NCI-H1105 treated with DMSO at 0.1 percent for 48 hours (cell line): ENCODE data around the gene MRPL20.
"Not testable (repeated sequence)": the region's sequence is repeated elsewhere in the genome, so short reads cannot be mapped to it uniquely, and the experiment has no call there.

Source experiments
- DNase-seq: peaks from one replicate; lab custom pipeline; 2025; lab: John Stamatoyannopoulos, UW

The MRPL20 gene

DNA sequence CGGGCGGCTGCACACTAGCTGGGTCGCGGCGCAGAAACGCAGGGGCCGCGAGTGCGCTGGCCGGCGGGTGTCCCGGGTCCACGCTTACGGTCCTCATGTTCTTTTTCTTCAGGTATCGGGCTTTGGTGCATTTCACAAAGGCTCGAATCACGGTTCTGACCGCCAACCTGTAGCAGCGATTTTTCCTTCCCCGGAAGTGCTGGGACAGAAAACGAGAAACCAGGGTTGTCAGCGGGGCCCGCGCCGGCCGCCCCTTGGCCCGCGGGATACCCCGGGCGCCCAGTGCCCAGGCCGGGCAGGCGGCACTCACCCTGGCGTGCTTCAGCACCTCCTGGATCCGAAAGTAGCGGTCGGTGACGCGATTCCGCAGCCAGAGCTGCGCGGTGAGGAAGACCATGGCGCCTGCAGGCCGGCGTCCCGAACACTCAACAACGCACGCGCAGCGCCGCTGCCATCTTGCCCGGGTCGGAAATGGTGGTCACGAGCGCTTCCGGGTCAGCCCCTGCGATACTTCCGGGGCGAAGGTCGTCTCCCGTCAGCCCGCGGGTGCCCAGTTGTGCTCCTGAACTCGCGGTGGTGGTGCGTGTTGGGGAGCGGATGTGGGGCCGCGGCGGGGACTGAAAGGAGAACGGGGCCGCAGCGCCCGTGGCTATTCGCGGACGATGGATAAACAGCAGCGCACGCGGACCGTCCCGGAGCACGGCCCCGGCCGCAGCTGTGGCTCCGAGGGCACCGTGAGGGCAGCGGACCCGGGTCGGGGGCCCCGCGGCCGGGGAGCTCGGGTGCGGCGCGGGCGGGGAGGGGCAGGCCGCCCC, at the start of gene MRPL20:
TSS of gene MRPL20 (minus strand) at position 473 of the 815 bp plus-strand sequence. CDS start at position 397, 76 bp downstream.
- DNase-seq, result peak; percentile 88

DNA sequence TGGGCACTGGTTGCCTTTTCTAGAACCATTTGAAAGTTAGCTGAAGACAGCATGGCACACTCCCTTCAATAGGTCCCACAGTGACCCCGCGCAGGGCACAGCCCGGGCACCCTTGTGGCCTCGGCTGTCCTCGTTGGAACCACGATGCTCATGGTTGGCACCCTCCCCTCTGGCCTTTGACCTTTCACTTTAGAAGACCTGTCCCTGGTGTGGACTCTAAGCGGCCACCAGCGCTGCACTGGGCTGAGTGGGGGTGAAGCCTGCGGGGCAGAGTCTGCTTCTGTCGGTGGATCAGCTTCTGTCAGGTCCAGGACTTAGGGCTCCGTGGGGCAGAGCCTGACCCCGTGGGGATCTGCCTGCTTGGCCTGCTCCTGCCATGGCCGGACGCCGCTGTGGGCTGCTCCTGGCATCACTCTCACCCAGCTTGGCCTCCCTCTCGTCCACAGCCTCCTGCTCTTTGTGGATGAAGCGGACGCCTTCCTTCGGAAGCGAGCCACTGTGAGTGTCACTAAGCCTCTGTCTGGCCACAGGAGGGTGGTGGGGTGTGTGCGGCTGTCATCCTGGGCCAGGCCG, 49.7 kb upstream of the MRPL20 start:
- not testable (repeated sequence) for DNase-seq

DNA sequence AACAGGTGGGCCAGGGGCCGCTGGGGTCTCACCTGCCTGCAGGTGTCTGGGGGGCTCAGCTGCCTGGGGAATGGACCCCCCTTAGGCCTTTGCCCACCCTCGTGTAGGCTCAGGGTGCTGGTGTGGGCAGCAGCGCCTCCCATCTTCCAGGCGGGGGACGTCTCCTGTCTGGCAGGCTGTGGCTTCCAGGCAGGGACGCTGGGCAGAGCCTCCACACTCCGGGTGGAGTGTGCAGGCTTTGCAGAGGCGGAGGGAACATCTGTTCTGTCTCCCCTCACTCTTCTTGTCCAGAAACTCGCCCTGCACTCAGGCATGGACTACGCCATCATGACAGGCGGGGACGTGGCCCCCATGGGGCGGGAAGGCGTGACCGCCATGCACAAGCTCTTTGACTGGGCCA, 48.8 kb upstream of the MRPL20 start:
- DNase-seq, result not testable (repeated sequence)

DNA sequence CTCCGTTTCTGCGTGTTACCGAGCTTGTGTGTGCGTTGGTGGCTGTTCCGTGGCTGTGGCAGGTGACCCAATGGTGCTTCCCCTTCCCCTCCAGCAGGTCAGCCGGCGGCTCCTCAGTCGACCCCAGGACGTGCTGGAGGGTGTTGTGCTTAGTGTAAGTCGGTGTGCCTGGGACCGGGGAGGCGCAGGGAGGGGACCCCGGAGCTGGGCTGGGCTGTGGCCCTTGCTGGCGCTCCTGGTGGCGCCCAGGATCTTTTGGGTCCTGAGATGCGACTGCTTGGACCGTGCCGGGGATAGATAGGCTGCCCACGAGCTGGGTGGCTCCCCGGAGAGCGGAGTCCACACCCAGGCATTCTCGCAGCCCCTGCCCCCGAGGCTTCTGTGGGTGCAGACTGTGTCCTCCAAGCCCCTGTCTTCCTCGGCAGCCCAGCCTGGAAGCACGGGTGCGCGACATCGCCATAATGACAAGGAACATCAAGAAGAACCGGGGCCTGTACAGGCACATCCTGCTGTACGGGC, 48.3 kb upstream of the MRPL20 start:
- no peak for DNase-seq

- DNase-seq, result not testable (repeated sequence)
Measured at GRCh38 chr1:1454286-1455056, 47.4 kb upstream of the MRPL20 start.

DNA sequence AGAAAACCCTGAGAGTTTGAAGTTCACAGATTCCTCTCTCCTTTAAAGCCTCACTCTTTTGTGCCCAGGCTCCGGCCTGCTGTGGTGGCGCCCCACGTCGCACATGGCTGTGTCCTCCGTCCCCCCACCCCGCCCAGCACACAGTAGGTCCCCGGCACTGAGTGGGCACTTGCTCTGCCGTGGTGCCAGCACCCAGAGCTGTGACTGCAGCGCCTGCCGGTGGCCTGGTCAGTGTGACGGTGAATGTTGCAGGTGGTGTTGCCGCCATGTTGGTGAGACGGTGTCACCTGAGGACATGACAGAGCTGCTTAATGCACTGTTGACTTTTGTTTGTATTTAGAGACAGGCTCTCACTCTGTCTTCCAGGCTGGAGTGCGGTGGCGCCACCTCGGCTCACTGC, 45.8 kb upstream of the MRPL20 start:
- no peak for DNase-seq

DNA sequence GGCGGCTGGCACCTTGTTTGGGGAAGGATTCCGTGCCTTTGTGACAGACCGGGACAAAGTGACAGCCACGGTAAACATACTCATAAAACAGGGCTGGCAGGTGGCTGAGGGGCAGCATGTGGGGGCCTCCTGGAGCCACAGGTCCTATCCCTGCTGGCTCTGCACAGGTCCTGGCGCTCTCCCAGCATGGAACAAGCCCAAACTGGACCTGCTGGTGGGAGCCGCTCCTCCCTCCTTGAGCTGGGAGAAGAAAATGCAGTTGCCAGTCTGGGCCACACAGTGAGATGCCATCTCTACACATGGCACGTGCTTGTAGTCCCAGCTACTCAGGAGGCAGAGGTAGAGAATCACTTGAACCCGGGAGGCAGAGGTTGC, 45.3 kb upstream of the MRPL20 start:
- DNase-seq, result peak; percentile 44

DNA sequence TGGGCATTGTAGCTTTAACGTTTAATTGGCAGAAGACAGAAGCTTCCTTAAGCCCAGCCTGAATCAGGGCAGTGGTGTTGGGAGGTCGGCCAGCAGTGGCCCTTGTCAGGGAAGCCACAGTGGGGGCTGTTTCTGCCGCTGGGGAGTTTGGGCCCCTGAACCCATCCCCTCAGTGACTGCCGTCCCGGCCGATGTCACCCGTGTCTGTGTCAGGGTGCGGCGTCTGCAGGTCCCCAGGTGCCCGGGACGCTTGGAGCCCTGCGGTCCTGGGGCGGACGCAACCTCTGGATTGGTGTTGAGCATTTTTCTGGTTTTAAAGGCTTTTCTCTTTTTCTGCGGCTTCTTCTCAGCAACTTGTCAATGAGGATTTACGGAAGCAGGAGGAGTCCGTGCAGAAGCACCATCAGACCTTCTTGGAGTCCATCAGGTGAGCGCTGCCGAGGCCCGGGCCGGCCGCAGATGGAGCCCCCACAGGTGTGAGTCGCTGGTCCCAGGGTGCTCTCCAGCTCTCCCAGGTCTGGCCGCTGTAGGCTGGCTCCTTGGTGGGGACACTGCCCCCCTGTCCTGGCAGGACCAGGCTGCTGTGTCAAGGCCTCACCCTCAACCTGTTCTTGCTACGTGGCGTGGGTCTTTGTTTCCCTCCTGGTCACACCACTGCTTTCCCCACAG, 44.7 kb upstream of the MRPL20 start:
- DNase-seq, result no peak

GRCh38 chr1:1450616-1451015, 43.5 kb upstream of the MRPL20 start:
- DNase-seq, result not testable (repeated sequence)

GRCh38 chr1:1449099-1449739, 42.1 kb upstream of the MRPL20 start, which contains the start of gene ATAD3C:
TSS of gene ATAD3C (plus strand) at chr1:1449689. CDS start at chr1:1450684, 995 bp downstream.
- no peak for DNase-seq

- not testable (repeated sequence) for DNase-seq
Measured at GRCh38 chr1:1446631-1447030, 39.5 kb upstream of the MRPL20 start.

DNA sequence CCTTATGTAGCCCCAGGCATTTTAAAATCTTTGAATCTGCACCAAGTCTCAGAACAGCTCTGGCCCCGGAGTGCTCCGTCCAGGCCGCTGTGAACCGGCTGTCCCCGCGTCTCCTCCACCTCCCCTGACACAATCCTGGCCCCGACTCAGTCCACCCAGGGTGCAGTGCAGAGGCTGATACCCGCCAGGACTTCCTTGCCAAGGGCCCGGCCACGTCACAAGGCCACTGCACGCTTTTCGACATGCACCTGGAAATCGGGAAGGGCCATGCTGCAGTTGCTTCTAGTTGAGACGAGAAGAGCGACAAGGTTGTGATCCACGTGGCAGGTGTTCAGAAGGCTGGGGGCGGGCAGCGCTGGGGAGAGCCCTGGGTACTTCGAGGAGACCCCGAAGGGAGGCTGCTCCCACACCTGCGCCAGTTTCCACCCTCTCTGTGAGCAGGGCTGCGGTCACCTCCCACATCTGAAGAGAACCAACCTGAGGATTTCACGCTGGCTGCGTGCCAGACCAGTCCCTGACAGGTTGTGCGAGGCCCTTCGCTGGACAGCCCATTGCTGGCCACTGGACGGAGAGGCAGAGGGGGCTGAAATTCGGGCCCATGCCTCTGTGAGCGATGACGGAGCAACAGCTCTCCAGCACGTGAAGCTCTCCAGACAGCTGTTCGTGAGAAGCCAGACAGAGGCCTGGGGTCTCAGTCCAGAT, 35.1 kb upstream of the MRPL20 start:
- DNase-seq, result no peak

DNA sequence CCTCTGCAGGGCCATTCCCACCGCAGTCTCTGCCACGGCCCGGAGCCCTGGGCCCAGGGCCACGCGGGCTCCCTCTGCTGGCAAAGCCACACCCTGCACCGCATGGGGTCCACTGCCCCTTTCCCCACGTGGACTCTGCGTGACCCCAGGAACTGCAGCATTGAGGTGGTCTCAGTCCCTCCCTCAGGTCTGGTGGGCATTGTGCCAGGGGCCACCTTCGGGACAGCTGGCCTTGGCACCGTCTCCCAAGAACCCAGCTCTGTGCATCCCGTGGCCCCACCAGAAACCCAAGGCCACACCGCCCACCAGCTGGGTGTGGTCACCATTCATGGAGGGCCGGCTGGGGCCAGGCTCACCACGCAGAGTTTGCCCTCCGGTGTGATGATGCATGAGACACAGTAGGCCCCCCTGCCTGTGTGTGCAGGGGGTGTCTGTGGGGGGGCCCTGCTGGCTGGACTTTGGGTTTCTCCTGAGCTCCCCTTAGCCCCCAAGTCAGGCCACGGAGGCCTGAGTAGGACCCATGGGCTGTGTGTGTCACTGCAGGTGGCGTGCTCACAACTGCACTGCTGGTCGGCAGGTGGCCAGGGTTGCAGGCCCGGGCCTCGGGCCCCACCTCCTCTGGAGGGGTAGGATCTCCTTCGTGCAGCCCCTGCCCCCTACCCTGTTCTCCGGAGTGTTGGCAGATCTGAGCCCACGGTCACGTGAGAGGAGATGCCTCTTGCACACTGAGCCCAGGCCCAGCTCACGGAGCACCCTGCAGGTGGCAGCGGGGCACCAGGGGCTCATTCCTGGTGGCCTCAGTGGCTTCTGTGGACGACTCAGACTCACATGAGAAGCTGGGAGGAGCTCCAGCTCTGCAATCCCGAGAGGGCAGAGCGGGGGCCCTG, 34.2 kb upstream of the MRPL20 start:
- DNase-seq, result no peak

GRCh38 chr1:1440262-1441001, 33.3 kb upstream of the MRPL20 start:
- no peak for DNase-seq

- DNase-seq, result no peak
Measured at GRCh38 chr1:1439546-1440261, 32.6 kb upstream of the MRPL20 start.

- no peak for DNase-seq
Measured at GRCh38 chr1:1438531-1439381, 31.7 kb upstream of the MRPL20 start.

DNA sequence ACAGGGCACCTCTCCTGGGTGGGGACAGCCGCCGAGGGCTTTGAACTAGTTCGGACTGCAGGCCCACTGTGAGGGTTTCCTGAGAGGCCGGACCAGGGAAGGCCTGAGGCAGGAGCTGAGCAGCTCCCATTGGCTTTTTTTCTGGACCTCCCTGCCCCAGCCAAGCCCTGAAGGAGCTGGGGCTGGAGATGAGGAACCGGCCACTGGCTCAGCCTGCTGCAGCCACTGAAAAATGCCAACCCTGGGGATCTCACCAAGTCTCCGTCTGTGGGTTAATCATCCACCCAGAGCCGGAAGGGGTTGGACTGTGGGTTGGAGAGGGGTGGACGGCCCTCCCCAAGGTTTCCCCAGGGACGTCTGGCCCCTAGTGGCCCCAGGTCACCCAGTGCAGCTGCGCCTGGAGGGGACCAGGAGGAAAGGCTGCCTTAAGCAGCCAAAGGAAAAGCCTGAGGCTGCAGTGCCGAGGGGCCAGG, 30.8 kb upstream of the MRPL20 start:
- no peak for DNase-seq
